ENCODE data around the gene DHRS7B.

DNA sequence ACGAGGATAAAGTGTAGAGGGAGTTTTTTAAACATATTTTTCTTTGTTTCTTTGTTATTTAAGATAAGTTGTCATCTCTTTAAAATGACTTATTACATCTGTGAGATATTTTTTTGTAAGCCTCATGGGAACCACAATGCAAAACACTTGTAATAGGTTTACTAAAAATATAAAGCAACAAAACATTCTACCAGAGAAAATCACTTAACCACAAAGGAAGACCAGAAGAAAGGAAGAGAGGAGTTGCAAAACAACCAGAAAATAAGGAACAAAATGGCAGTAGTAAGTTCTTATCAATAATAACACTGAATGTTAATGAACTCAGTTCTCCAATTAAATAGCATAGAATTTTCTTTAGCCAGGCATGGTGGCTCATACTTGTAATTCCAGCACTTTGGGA, 22.9 kb downstream of the DHRS7B start:
- TF ChIP-seq, protein P1, sequence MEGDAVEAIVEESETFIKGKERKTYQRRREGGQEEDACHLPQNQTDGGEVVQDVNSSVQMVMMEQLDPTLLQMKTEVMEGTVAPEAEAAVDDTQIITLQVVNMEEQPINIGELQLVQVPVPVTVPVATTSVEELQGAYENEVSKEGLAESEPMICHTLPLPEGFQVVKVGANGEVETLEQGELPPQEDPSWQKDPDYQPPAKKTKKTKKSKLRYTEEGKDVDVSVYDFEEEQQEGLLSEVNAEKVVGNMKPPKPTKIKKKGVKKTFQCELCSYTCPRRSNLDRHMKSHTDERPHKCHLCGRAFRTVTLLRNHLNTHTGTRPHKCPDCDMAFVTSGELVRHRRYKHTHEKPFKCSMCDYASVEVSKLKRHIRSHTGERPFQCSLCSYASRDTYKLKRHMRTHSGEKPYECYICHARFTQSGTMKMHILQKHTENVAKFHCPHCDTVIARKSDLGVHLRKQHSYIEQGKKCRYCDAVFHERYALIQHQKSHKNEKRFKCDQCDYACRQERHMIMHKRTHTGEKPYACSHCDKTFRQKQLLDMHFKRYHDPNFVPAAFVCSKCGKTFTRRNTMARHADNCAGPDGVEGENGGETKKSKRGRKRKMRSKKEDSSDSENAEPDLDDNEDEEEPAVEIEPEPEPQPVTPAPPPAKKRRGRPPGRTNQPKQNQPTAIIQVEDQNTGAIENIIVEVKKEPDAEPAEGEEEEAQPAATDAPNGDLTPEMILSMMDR (IDR thresholded peaks at IDR 0.05), result no peak
- no peak for TF ChIP-seq POLR2A (IDR thresholded peaks at IDR 0.05)
